ENCODE measurements around the gene STX2.
"Not testable (repeated sequence)": the region's sequence is repeated elsewhere in the genome, so short reads cannot be mapped to it uniquely, and the experiment has no call there.

STX2 gene

GRCh38 chr12:130868412-130868811, 29.4 kb upstream of the STX2 start:
- DNase-seq, result no peak

- no peak for DNase-seq
Observed at GRCh38 chr12:130863298-130863697, 24.2 kb upstream of the STX2 start.

GRCh38 chr12:130862771-130863170, 23.7 kb upstream of the STX2 start:
- not testable (repeated sequence) for DNase-seq

GRCh38 chr12:130862161-130862560, 23.1 kb upstream of the STX2 start:
- no peak for DNase-seq

GRCh38 chr12:130860311-130860710, 21.3 kb upstream of the STX2 start:
- DNase-seq, result no peak

GRCh38 chr12:130859161-130859560, 20.1 kb upstream of the STX2 start:
- no peak for DNase-seq

- no peak for DNase-seq
Observed at GRCh38 chr12:130858084-130858483, 19.0 kb upstream of the STX2 start.

GRCh38 chr12:130856088-130856487, 17.0 kb upstream of the STX2 start:
- DNase-seq, result no peak

GRCh38 chr12:130850418-130851021, 11.5 kb upstream of the STX2 start:
- DNase-seq, result no peak

- no peak for DNase-seq
Observed at GRCh38 chr12:130849561-130850417, 10.7 kb upstream of the STX2 start.

GRCh38 chr12:130848785-130849305, 9.8 kb upstream of the STX2 start:
- DNase-seq, result not testable (repeated sequence)

GRCh38 chr12:130848105-130848504, 9.1 kb upstream of the STX2 start:
- DNase-seq, result not testable (repeated sequence)

- no peak for DNase-seq
Observed at GRCh38 chr12:130847112-130847511, 8.1 kb upstream of the STX2 start.

- DNase-seq, result no peak
Observed at GRCh38 chr12:130846369-130846768, 7.3 kb upstream of the STX2 start.

- no peak for DNase-seq
Observed at GRCh38 chr12:130839770-130840404, 837 bp upstream of the STX2 start.

- peak; percentile 70 for DNase-seq
Observed at GRCh38 chr12:130838284-130838950, 633 bp downstream of the STX2 start.

GRCh38 chr12:130835436-130835835, 3.6 kb downstream of the STX2 start:
- no peak for DNase-seq

- no peak for DNase-seq
Observed at GRCh38 chr12:130835011-130835410, 4.0 kb downstream of the STX2 start.

GRCh38 chr12:130832561-130833209, 6.4 kb downstream of the STX2 start:
- peak; percentile 14 for DNase-seq

GRCh38 chr12:130831876-130832405, 7.1 kb downstream of the STX2 start:
- DNase-seq, result peak; percentile 87

- DNase-seq, result no peak
Observed at GRCh38 chr12:130831246-130831645, 7.8 kb downstream of the STX2 start.

- DNase-seq, result no peak
Observed at GRCh38 chr12:130830246-130830551, 8.9 kb downstream of the STX2 start.

Measured in NCI-H2171 treated with DMSO at 0.1 percent for 48 hours (cell line).